ENCODE results near the gene SYTL3.
"Not testable (repeated sequence)": the region's sequence is repeated elsewhere in the genome, so short reads cannot be mapped to it uniquely, and the experiment has no call there.

Gene SYTL3

DNA sequence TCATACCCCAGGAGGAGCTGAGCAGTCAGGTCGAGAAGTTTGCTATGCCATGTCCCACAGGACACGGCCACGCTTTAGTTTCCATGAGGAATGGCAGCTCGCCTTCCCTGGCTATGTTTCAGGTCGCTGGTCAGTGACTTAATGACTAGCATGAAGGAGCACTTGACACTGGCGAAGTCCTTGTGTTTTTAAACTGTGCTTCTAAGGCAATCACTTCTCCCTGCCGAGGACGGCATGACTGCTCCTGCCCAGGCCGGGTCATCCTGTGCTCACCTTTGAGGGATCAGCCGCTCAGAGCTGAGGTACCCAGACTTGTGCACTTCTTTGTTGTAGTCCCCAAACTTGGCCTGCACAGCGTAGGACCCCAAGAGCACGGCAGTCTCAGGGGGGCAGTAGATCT, 135.2 kb downstream of the SYTL3 start:
- no peak for DNase-seq (ENCODE audit: extremely low read depth in 1 of 2, low read depth in 1 of 2)

DNA sequence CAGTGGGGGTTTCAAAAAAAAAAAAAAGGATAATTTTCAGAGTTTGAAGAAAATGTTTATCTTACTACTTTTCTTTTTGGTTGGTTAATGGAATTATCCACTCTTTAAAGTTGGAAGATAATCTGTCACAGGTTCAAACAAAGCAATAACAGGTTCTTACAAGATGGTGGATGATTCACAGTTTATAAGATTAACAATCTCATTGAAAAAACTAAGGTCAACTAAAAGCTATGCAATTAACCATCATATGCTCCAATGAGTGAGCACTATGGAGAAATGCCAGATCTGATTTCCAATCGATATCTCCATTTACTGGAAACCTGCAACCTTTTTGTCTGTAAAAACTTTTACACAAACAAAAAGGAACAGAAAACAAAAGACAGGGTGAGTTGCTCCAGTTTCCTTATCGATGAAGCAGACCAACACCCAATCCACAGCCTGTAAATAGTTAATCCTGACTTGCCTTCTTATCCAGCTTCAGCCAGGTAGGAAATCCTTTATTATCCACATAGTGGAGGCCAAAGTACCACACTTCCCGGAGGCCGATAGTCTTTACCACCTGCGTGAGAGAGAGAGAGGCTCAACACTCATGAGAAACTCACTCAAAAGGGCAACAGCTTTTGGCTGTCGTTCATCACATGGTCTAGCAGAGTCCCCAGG, 136.9 kb downstream of the SYTL3 start:
- no peak for DNase-seq (ENCODE audit: extremely low read depth in 1 of 2, low read depth in 1 of 2)

DNA sequence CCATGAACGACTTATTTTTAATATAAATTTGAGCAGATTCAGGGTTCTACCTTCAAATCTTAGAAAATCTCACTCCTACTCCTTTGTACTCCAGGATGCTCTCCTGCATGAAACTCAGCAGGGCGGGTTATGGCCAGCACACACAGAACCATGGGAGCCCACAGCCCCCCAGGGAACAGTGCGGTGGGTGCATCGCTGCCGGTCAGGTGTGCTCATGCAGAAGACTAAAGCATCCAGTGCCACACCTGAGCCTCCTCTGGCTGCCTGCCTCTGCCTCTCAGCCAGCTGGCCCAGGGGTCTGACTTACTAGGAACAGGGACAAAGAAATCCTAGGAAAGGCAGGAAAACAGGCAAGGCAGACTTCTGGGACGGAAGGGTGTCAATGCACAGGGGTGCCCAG, 137.5 kb downstream of the SYTL3 start:
- DNase-seq (ENCODE audit: extremely low read depth in 1 of 2, low read depth in 1 of 2), result no peak

DNA sequence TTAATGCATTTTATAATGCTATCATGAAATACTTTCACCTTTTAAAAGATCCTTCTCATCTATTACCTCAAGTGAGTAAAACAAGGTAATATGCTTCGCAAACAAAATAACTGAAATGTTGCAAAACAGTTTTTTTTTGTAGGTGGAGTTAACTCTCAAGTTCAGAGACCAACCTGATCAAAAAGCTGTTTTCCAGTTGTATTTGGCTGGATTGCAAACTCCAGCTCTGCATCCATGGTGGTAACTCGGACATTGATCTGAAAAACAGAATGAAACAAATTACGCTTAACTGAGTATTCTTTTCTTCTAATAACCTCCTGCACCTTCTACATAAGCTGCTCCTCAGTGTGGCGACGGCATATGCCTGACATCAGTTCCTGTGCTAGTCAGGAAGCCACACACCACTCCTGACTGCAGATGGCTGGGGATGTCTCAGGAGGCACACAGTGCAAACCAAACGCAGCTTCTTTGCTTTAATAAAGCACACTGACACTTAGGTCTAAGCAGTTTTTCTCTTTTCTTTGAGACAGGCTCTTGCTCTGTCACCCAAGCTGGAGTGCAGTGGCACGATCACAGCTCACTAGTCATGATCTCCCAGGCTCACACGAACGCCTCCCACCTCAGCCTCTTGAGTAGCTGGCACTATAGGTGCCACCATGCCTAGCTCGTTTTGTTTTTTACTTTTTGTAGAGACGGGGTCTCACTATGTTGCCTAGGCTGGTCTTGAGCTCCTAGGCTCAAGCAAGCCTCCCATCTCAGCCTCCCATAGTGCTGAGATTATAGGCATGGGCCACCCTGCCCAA, 139.5 kb downstream of the SYTL3 start:
- no peak for DNase-seq (ENCODE audit: extremely low read depth in 1 of 2, low read depth in 1 of 2)

DNA sequence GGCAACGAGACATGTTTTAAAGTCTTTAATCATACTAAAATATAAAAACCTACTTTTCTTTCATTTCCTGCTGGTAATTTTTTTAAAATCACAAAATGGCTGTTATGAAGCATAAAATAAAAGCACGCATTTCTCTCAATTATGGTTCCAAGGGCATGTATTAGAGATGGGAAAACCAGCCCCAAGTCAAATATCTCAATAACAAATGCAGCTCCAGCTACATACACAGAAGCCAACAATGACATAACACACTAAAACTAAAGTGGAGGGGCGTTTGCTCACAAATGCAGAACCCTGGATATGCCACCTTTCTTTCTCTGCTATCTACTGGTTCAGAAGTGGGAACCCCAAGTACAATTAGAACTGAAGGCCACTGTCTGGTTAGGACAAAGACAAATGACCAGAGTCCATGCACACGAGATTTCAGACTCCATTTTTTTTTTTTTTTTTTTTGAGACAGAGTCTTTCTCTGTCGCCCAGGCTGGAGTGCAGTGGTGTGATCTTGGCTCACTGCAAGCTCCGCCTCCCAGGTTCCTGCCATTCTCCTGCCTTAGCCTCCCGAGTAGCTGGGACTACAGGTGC, 141.5 kb downstream of the SYTL3 start:
- DNase-seq (ENCODE audit: extremely low read depth in 1 of 2, low read depth in 1 of 2), result no peak

DNA sequence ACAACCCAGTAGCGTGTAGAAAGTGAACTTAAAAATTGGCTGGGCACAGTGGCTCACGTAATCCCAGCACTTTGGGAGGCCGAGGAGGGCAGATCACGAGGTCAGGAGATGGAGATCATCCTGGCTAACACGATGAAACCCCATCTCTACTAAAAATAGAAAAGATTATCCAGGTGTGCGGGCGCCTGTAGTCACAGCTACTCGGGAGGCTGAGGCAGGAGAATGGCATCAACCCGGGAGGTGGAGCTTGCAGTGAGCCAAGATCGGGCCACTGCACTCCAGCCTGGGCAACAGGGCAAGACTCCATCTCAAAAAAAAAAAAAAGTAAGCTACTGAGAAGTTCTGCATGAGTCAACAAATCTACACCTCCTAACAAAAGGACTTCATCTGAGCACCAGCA, 142.7 kb downstream of the SYTL3 start:
- DNase-seq (ENCODE audit: extremely low read depth in 1 of 2, low read depth in 1 of 2), result not testable (repeated sequence)

DNA sequence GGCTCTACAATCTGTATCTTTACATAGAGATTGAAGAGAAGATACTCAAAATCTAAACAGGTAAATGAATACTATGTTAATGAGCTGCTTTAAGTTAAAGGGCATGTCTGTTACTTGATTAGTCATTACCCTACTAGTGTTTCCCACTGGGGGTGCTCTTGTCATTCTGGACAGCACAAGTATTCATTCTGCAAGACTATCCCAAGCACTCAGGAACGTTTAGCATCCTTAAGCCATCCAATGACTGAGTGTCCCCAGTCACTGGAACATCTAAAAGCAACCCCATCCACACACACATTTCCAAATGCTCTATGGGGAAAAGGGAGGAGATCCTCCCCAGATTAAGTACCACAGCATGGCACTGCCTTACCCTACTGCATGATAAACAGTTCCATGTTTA, 143.6 kb downstream of the SYTL3 start:
- no peak for DNase-seq (ENCODE audit: extremely low read depth in 1 of 2, low read depth in 1 of 2)

DNA sequence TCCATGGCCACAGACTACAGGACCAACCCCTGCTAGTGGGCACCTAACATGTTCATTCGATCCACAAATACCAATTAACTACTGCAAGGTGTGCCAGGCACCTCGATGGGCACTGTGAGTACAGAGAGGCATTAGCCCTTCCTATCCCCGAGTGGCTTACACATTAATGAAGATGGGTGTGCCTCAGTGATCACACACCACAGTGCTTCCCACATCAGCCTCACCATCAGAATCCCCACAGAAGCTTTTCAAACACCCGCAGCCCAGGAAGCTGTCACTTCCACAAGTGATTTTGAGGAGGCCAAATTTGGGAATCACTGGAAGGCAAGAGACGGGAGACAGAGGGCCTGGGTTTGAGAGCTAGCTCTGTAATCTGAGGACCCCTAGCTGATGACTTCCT, 145.7 kb downstream of the SYTL3 start:
- no peak for DNase-seq (ENCODE audit: extremely low read depth in 1 of 2, low read depth in 1 of 2)

DNA sequence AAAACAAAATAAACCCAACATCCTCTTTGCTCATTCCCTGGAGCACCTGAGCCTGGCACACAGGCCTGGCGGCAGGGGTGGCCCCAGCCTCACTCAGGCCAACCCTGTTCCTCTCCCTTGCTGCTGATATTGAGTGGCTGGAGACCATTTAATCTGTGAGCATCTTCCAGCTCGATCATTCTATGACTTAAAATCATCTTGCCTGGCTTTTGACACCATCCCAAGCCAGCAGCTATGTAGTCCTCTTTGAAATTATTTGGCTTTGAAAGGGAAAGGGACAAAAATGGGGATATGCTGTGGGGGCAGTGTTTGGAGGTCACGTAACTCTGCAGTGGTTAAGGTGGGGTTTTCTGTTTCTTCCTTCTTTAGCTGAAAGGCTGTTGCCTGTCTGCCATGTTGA, 146.5 kb downstream of the SYTL3 start:
- no peak for DNase-seq (ENCODE audit: extremely low read depth in 1 of 2, low read depth in 1 of 2)

DNA sequence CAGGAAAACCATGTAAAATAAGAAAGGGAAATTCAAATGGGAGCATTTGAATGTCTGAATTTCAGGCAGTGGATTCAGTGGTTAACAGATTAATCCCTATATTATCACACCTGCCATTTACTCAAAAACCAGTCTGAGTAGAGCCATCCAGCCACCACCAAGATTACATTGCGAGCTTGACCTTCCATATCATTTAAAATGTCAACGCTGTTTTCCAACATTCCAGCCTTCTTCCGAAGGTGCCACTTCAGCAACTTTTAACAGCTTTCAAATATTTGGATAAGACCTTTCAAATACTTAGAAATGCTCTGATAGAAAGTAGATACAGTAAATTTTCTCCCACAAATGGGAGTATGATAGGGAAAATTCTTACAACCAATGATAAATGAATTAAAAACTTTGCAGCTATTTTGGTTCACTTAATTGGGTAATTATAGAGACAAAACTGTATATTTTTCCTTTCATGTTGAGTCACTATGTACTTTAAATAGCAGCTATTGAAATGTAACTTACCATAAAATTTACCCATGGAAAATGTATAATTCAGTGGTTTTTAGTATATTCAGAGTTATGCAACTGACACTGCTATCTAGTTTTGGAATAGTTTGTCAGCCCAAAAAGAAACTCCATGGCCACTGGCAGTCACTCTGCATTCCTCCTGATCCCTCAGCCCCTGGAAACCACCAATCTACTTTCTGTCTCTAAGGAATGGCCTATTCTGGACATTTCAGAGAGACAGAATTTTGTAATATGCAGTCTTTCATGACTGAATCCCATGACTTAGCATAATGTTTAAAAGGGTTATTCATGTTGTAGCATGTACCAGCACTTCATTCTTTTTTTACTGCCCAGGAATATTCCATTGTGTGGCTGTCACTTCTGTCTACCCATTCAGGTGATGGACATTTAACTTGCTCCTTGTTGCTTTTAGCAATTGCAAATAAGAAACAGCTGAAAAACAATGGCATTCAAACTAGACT, 147.8 kb downstream of the SYTL3 start:
- DNase-seq (ENCODE audit: extremely low read depth in 1 of 2, low read depth in 1 of 2), result no peak

DNA sequence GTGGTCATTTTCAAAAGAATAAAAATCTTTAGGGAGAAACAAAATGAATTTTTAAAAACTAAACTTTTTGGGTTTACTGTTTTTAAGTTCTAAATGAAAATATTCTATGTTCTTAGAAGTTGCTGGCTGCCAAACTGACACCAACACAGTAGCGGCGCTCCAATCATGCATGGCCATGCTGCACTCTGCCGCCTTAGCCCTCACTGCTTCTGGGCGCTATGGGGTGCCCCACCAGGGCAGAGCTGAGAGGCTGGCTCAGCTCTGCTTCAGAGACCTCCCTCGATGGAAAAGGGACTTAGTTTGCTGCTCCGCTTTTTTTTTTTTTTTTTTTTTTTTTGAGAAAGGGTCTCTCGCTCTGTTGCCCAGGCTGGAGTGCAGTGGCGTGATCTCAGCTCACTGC, 148.5 kb downstream of the SYTL3 start:
- no peak for DNase-seq (ENCODE audit: extremely low read depth in 1 of 2, low read depth in 1 of 2)

DNA sequence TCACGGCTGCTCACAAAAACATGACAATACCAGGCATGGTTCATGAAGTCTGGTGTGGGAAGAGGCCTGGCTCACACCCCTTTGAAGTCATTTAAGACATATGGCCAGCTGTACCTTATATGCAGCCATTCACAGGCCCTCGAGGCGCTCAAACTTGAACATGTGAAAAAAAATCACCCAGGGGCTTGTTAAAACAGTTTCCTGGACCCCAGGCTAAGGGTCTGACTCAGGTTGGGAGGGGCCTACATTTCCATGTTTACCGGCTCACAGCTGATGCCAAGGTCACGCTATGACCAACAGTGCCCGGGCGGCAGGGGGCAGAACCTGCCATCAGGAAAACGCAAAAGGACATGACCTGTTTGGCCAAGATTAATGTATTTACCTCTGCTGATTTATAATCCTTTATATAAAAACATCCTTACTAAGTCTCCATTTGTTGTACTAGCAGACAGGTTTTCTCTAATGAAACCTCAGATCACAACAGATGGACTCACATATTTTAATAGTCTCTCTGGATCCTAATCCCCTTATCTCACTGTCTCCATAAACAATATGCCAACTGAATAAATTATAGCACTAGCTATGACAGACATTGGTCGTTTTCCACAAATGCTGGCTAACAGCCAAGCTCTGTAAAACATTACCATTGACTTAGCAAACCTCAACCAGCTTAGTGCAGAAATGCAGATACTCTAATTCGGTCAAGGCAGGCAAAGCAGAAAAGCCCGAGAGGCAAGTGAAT, 149.4 kb downstream of the SYTL3 start:
- DNase-seq (ENCODE audit: extremely low read depth in 1 of 2, low read depth in 1 of 2), result no peak

DNA sequence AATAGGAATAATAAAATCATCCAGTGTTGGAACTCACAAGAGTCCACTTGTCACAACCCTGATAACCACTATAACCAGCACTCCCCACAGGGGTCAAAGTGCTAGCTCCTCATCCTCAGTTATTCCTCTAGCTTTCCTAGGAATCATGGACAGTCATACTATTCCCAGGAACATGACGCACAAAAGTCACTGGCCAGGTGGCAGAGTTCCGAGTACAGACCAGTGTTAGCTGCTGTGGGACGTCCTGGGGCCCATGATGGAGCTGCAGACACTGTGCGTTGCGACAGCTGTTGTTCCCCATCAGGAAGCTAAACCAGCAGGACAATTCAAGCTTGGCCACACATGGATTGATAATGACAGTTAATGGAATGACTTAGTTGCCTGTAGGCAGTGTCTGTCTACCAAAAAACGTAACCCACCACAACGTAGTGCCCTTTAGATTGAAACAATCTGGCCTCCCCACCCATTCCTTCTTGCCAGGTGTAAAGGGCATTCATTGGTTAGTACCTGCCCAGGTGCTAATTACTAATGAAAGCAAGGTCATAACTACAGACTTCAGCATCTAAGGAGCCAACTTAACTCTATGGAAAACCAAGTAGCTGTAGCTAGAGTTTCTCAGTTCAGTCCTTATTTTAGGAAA, 151.9 kb downstream of the SYTL3 start:
- no peak for DNase-seq (ENCODE audit: extremely low read depth in 1 of 2, low read depth in 1 of 2)

DNA sequence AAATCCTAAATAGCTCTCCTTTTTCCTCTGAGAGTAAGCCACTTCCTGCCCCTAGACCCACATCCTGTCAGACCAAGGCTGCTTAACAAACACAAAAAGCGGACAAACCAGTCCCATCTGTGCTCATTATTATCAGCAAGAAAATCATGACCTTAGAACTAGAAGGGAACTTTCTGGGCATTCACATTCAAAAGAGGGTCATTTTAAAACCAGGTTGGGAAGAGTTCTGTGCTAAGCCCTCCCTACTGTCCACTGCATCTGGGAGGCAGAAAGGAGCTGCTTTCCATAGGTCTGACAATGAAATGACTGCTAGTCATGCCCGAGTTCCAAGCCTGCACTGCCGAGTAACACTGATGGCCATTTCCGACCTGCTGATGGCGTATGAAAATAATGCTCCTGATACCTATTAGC, 153.9 kb downstream of the SYTL3 start:
- no peak for DNase-seq (ENCODE audit: extremely low read depth in 1 of 2, low read depth in 1 of 2)

DNA sequence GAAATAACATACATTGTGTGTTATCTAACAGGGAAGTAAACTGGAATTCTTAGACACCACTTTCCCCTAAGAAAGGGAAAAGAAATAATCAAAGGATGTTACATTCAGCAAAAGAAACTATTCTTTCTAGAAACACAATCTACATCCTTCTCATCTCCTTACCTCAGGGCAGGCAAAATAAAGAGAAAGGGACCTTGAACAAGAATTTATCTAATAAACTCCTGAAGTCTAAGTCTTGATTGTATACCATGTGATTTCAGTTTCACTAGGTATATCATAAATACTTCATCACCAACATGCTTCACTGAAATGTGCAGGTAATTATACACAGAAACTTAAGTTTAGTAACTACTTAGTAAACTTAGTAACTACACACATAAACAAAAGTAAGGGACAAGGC, 154.4 kb downstream of the SYTL3 start:
- DNase-seq (ENCODE audit: extremely low read depth in 1 of 2, low read depth in 1 of 2), result no peak

DNA sequence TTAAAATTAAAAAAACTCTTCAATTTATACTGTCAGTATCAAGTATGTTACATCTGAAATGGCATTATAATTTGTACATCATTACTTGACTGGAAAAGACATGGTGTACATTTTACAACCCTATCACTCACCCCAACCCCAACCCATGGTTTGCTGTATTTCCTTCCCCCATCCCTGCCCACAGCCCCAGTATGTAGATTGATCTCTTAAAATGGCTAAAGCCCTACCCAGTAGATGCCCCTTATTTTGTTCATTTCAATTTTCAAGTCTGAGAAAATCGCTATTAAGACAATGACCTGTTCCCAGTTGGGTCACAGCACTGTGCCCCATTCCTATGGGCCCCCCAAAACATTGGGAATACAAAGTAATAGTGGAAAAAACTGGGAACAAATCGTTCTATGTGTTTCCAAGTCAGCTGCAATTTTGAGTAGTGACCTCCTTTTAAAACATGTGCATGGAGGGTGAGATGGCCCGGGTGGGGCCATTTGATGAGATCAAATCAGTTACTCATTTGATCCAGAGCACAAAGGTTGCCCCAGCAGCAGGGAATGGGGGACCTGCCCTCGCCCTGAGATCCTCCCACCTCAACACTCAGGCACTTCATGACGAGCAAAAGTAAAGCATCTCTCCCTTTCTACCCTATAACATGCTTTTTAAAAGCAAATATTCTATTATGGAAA, 156.0 kb downstream of the SYTL3 start:
- no peak for DNase-seq (ENCODE audit: extremely low read depth in 1 of 2, low read depth in 1 of 2)

DNA sequence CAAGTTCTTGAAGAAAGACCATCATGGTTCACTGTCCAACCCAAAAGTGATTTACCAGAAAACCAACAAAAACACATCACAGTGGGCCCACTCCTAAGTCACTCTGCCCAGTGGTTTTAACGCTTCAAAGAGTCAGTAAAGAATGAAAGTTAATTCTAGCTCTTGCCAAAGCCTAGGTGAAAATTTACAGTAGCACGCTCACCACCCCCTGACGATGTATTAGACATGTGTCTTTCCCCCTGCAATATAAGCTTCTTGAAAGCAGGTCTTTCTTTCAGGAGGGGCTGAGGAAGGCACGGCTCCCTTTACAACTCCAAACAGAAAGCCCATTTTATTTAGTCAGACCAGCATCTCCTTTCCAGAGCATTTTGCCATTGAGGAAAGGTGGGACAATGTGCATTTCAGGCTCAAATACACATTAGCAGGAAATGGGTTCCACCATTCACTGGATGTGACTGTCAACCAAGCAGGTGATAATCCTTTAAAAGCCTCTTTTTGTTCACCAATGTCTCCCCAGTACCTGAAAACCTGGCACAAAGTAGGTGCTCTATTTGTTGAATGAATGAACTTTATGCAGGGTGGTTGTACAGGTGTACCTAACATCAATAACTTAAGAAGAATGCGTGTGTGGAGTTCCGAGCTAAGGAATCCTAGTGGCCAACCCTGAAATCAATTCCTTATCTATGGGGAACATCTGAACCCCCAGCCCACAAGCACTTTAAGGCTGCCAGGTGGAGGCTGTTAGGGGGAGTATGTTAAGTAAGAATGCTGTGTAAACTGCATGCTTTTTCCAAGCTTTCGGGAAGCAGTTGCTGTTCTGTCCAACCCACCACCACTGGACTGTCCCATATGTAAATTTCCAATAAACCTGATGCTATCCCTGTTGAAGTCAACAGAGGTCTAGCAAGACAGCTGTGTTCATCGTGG, 157.9 kb downstream of the SYTL3 start:
- no peak for DNase-seq (ENCODE audit: extremely low read depth in 1 of 2, low read depth in 1 of 2)

DNA sequence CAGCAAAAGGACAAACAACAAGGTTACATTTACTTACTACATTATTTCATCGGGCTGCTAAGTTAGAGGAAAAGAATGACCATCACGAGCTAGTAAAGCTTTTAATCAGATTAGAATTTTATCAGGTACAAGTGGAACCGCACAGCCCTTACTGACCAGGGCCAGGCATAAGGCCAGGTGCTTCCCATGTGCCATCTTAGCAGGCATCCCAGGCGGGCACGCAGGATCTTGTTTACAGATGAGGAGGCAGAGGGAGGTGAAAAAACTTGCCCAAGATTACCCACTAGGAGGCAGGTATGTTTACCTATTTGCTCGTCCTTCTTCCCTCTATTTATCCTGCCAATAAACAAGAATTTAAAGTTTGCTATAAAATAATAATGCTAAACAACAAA, 158.6 kb downstream of the SYTL3 start:
- DNase-seq (ENCODE audit: extremely low read depth in 1 of 2, low read depth in 1 of 2), result no peak

Data from stimulated activated CD8-positive, alpha-beta memory T cell treated with anti-CD3 and anti-CD28 coated beads, Interleukin-7, amount 100 ng/mL, for 48 hours (primary cell).